Endothelial cell of umbilical vein (primary cell): ENCODE results near the gene SORCS3. TPM values are rescaled to one million over a fixed set of nuclear protein-coding genes. Genes with fewer than 3 reads are reported as not detected.

Source experiments
- BruUV-seq: library from RNA; stranded (reverse); fragments of 400-500 nt; replicated peaks from 2 replicates; lab custom pipeline; 2021; lab: Mats Ljungman, UMichigan
- CTCF ChIA-PET: fragments of 300-600, 350-600 bp; sonication (Branson Sonifier 250); formaldehyde crosslinking; loops from one replicate; lab custom pipeline; 2021; ENCODE audit warnings: antibody characterized with exemption, inconsistent platforms; lab: Charles Lee
- POLR2A ChIA-PET: fragments of 300-600, 350-600 bp; sonication (Branson Sonifier 250); formaldehyde crosslinking; loops from one replicate; lab custom pipeline; 2021; ENCODE audit warnings: antibody characterized with exemption, inconsistent platforms; lab: Charles Lee
- DNase-seq: peaks from one replicate; pipeline ENCODE4 v3.0.0-alpha.2; 2011; ENCODE audit warnings: low read depth, low spot score
- FAIRE-seq: peaks from 2 replicates; lab custom pipeline; 2011; peaks lifted over from hg19 to GRCh38; lab: Jason Lieb, UNC
- H2AFZ ChIP-seq: 2 replicates; pipeline ENCODE4 v1.6.0; 2012; ENCODE audit warnings: low read depth, low read length, control low read depth, inconsistent platforms
- H3K27ac ChIP-seq: 2 replicates; pipeline ENCODE4 v1.5.1; 2011; ENCODE audit warnings: low read depth, mild to moderate bottlenecking, control low read depth, low read length, moderate library complexity; ENCODE audit not compliant: insufficient read depth
- H3K27me3 ChIP-seq, 2 experiments: 2 replicates each; pipeline versions ENCODE4 v1.6.0 to v1.6.1; 2011; ENCODE audit warnings: low read length in 2 of 2, mixed read lengths in 1 of 2; ENCODE audit not compliant: control insufficient read depth in 2 of 2, insufficient read depth in 2 of 2
- H3K36me3 ChIP-seq, 2 experiments: 2 replicates in 1 of 2; 3 replicates in 1 of 2; pipeline ENCODE4 v1.5.1; 2011; ENCODE audit warnings: low read length in 2 of 2, mild to moderate bottlenecking in 1 of 2, moderate library complexity in 1 of 2; ENCODE audit not compliant: control insufficient read depth in 2 of 2, insufficient read depth in 2 of 2; ENCODE audit errors: extremely low read depth in 1 of 2
- H3K4me1 ChIP-seq: 3 replicates; pipeline ENCODE4 v1.5.1; 2011; ENCODE audit warnings: mild to moderate bottlenecking, low read length; ENCODE audit not compliant: control insufficient read depth, insufficient read depth; ENCODE audit errors: extremely low read depth
- H3K4me2 ChIP-seq: 2 replicates; pipeline ENCODE4 v1.6.1; 2011; ENCODE audit warnings: low read length, control low read depth, mixed read lengths; ENCODE audit not compliant: insufficient read depth
- H3K4me3 ChIP-seq, 3 experiments: fragments of 200-600 bp in 1 of 3; sonication (generic), shearing (Covaris generic) in 1 of 3; replicated peaks in 1 of 3; 2 replicates each; pipeline ENCODE4 v1.5.1; 2011 to 2016; ENCODE audit warnings: control low read depth in 3 of 3, low read length in 3 of 3, mild to moderate bottlenecking in 2 of 3, inconsistent platforms in 1 of 3, low read depth in 1 of 3, moderate library complexity in 1 of 3; ENCODE audit not compliant: insufficient read depth in 1 of 3
- H3K79me2 ChIP-seq: 2 replicates; pipeline ENCODE4 v1.6.0; 2012; ENCODE audit warnings: low read length, inconsistent platforms; ENCODE audit not compliant: control insufficient read depth, insufficient read depth
- H3K9ac ChIP-seq: replicated peaks from 2 replicates; pipeline ENCODE3; 2011; ENCODE audit warnings: low read length, control low read depth; ENCODE audit not compliant: insufficient read depth; ENCODE audit errors: extremely low read depth
- H3K9me1 ChIP-seq: replicated peaks from 3 replicates; pipeline ENCODE4 v1.6.0; 2011; ENCODE audit warnings: mild to moderate bottlenecking, low read length; ENCODE audit not compliant: control insufficient read depth, insufficient read depth; ENCODE audit errors: extremely low read depth
- H3K9me3 ChIP-seq: replicated peaks from 2 replicates; pipeline ENCODE4 v1.5.1; 2012; ENCODE audit warnings: low read length, inconsistent platforms; ENCODE audit not compliant: control insufficient read depth, insufficient read depth
- H4K20me1 ChIP-seq: replicated peaks from 2 replicates; pipeline ENCODE3; 2011; ENCODE audit warnings: mild to moderate bottlenecking, low read length; ENCODE audit not compliant: control insufficient read depth, insufficient read depth; ENCODE audit errors: extremely low read depth
- CTCF ChIP-seq, 2 donors: IDR thresholded peaks; 1 replicate in 1 of 2; 2 replicates in 1 of 2; pipeline ENCODE4 v1.5.1; 2011; ENCODE audit warnings: low read length in 2 of 2, mild to moderate bottlenecking in 2 of 2, moderate library complexity in 2 of 2, control low read depth in 1 of 2, inconsistent platforms in 1 of 2, low read depth in 1 of 2; ENCODE audit not compliant: insufficient read depth in 1 of 2; ENCODE audit errors: extremely low read depth in 1 of 2
- EZH2 ChIP-seq: IDR thresholded peaks from 2 replicates; pipeline ENCODE4 v1.6.1; 2012; ENCODE audit warnings: borderline replicate concordance, low read depth, mild to moderate bottlenecking, moderate library complexity, low read length, inconsistent platforms; ENCODE audit not compliant: severe bottlenecking
- FOS ChIP-seq: IDR thresholded peaks from 2 replicates; pipeline ENCODE4 v1.6.1; 2011; ENCODE audit warnings: mild to moderate bottlenecking, low read length, moderate library complexity, borderline replicate concordance; ENCODE audit not compliant: insufficient read depth
- GATA2 ChIP-seq: IDR thresholded peaks from 2 replicates; pipeline ENCODE4 v1.7.0; 2011; ENCODE audit warnings: low read depth, mild to moderate bottlenecking, moderate library complexity, mixed read lengths, low read length; ENCODE audit not compliant: insufficient read length, insufficient read depth
- JUN ChIP-seq: IDR thresholded peaks from 2 replicates; pipeline ENCODE4 v1.6.1; 2011; ENCODE audit warnings: borderline replicate concordance, low read depth; ENCODE audit not compliant: insufficient read length, insufficient read depth
- MAX ChIP-seq: IDR thresholded peaks from 2 replicates; pipeline ENCODE4 v1.6.1; 2011; ENCODE audit not compliant: insufficient read depth, insufficient read length
- MYC ChIP-seq: IDR thresholded peaks from one replicate; pipeline ENCODE4 v1.6.1; 2011; ENCODE audit warnings: mild to moderate bottlenecking, low read depth, low read length
- POLR2A ChIP-seq: IDR thresholded peaks from 2 replicates; pipeline ENCODE4 v1.6.1; 2012; ENCODE audit warnings: low read depth, mild to moderate bottlenecking, control low read depth, low read length
- POLR2AphosphoS5 ChIP-seq: IDR thresholded peaks from 2 replicates; pipeline ENCODE4 v1.6.1; 2012; ENCODE audit warnings: low read depth, mild to moderate bottlenecking, control low read depth, low read length, moderate library complexity; ENCODE audit not compliant: insufficient read depth
- dilution Hi-C: fragments of 300-500 bp; cut with MboI; formaldehyde crosslinking; loops from one replicate; pipeline ENCODE4 v1.15.0; 2019; ENCODE audit warnings: low sequenced_read_pairs; ENCODE audit not compliant: extremely low pct_ligation_motif_present
- intact Hi-C: fragments of 100-400 bp; cut with micrococcal nuclease; formaldehyde crosslinking; loops from one replicate; pipeline ENCODE4 v1.10.0; 2022
- polyA plus RNA-seq, 4 experiments: library from polyadenylated mRNA; depleted of rRNA in 3 of 4; stranded (reverse) in 3 of 4; unstranded in 1 of 4; fragments of >200 nt; gene quantifications; 2 replicates each; pipeline versions ENCODE4 v1.2.1 to v1.2.3, GENCODE V29; 2011 to 2012; ENCODE audit warnings: missing spikeins in 1 of 4
- total RNA-seq: library from RNA; stranded (reverse); gene quantifications from 2 replicates; pipeline ENCODE4 v1.2.3, GENCODE V29; 2021

SORCS3 gene
- total and polyA plus RNA-seq, 2 donors (not counting 3 experiments of a cell fraction or from before 2014, with no cell fraction given), result not detected

- Histone ChIP-seq H3K4me3 (no peak overlapping the region), H3K4me1 (no peaks in the 10 kb centered on the region), H4K20me1 (no peaks in the 10 kb centered on the region), H3K9me3 (peaks cover 2% of the 10 kb centered on the region), H3K36me3 (no peaks in the 10 kb centered on the region), H3K4me2 (no peak overlapping the region), H3K27me3 (no peaks in the 10 kb centered on the region), H2AFZ (no peak overlapping the region), H3K27ac (no peak overlapping the region), H3K79me2 (no peaks in the 10 kb centered on the region), H3K9ac (no peak overlapping the region), H3K9me1 (no peaks in the 10 kb centered on the region)
- POLR2A ChIA-PET, result no interaction called here
- BruUV-seq, result no TSS peak
- no peak for TF ChIP-seq FOS
- no peak for TF ChIP-seq MYC
- no peak for TF ChIP-seq JUN
- DNase-seq, result no peak
- FAIRE-seq, result no peak
- CTCF ChIA-PET, result no interaction called here
- intact Hi-C loops (no loop called here), dilution Hi-C loops (no loop called here)
These were observed 429.9 kb downstream of the SORCS3 start for GRCh38 chr10:105070952-105071351.

GRCh38 chr10:105071980-105072379 is 430.9 kb downstream of the SORCS3 start:
- Histone ChIP-seq H3K4me3 (no peak overlapping the region), H3K9me1 (no peaks in the 10 kb centered on the region), H3K27ac (no peak overlapping the region), H3K4me1 (no peaks in the 10 kb centered on the region), H3K79me2 (no peaks in the 10 kb centered on the region), H2AFZ (no peak overlapping the region), H3K36me3 (no peaks in the 10 kb centered on the region), H3K9me3 (peaks cover 2% of the 10 kb centered on the region), H3K27me3 (no peaks in the 10 kb centered on the region), H3K4me2 (no peak overlapping the region), H3K9ac (no peak overlapping the region), H4K20me1 (no peaks in the 10 kb centered on the region)
- intact Hi-C loops (no loop called here), dilution Hi-C loops (no loop called here)
- TF ChIP-seq JUN (no peak), GATA2 (no peak), FOS (no peak), MAX (no peak), POLR2AphosphoS5 (no peak), MYC (no peak), POLR2A (no peak), EZH2 (no peak), CTCF (IDR thresholded peaks at IDR 0.05; ENCODE audit: extremely low read depth in 1 of 2, insufficient read depth in 1 of 2, low read depth in 1 of 2, low read length in 2 of 2) (no peak)
- ChIA-PET CTCF (no interaction called here), POLR2A (no interaction called here)
- DNase-seq, result no peak
- no peak for FAIRE-seq
- BruUV-seq, result no TSS peak
